Neuron (in vitro differentiated cells): ENCODE data around the gene FBP1.

Experiments
- H2AFZ ChIP-seq: one replicate; pipeline ENCODE4 v1.6.1; 2013; ENCODE audit warnings: low read depth, mild to moderate bottlenecking, inconsistent platforms, low read length, moderate library complexity
- H3K27me3 ChIP-seq: one replicate; pipeline ENCODE4 v1.6.1; 2013; ENCODE audit warnings: low read length; ENCODE audit not compliant: insufficient read depth
- H3K36me3 ChIP-seq: one replicate; pipeline ENCODE4 v1.6.1; 2013; ENCODE audit warnings: low read length; ENCODE audit not compliant: insufficient read depth
- H3K4me1 ChIP-seq: one replicate; pipeline ENCODE4 v1.6.1; 2013; ENCODE audit warnings: low read length; ENCODE audit not compliant: insufficient read depth
- H3K4me3 ChIP-seq: 2 replicates; pipeline ENCODE4 v1.5.1; 2013; ENCODE audit warnings: mild to moderate bottlenecking, low read length, moderate library complexity
- H3K9me3 ChIP-seq: one replicate; pipeline ENCODE4 v1.6.1; 2013; ENCODE audit warnings: low read length

FBP1 gene

DNA sequence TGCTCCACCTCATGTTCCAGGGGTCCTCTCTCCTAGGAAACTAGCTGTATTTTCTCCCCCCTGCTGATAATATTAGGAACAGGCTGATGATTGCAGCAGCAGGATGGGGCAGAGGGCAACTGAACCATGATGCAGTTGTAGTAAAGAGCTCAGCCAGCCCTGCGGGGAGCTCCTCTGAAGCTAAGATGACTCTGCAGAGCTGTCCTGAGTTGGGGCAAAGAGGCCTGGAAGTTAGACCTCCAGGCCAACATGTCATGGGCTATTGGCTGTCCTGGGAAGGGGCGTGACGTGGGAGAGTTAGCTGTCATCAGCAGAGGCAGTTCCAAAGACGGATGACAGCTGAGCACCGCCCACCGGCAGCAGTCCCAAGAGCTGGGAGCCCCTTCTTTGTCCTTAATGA lies 6.6 kb upstream of the FBP1 start:
- H3K27me3 ChIP-seq, result peaks cover 10% of the 10 kb centered on the region
- no peak overlapping the region for H2AFZ ChIP-seq
- no peak overlapping the region for H3K4me3 ChIP-seq
- H3K36me3 ChIP-seq, result no peaks in the 10 kb centered on the region
- H3K4me1 ChIP-seq, result peaks cover 5% of the 10 kb centered on the region
- no peaks in the 10 kb centered on the region for H3K9me3 ChIP-seq

DNA sequence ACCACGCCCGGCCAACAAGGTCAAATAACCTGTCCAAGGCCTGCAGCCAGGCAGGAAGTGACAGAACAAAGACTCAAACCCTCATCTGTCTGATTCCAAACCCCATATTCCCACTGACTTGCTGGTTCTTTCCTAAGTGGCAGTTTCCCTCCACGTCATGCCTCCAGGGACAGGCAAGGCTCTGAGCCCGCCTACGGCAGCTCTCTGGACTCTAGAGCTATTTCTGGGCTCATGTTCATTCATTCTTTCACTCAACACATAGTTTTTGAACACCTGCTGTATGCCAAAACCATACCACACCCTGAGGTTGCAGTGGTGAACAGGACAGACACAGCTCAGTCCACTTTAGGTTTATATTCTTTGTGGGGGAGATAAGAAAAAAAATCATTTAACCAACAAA lies 5.2 kb upstream of the FBP1 start:
- no peaks in the 10 kb centered on the region for H3K9me3 ChIP-seq
- H3K4me1 ChIP-seq, result peaks cover 10% of the 10 kb centered on the region
- H3K36me3 ChIP-seq, result no peaks in the 10 kb centered on the region
- peaks cover 23% of the 10 kb centered on the region for H3K27me3 ChIP-seq
- no peak overlapping the region for H3K4me3 ChIP-seq
- H2AFZ ChIP-seq, result no peak overlapping the region

DNA sequence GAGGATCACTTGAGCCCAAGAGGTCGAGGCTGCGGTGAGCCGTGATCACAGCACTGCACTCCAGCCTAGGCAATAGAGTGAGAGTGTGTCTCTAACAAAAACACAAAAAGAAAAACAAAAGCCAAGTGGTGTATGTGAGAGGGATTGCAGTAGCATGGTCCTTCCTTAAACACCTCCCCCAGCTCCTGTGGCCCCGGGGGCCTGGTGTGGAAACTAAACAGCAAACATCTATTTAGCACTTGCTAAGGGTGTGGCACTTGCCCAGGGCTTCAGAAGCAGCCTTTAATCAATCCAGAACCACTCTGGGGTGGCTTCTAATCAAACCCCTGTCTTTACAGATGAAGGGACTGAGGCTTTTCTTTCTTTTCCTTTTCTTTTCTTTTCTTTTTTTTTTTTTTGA lies 4.4 kb upstream of the FBP1 start:
- Histone ChIP-seq H3K9me3 (no peaks in the 10 kb centered on the region), H3K4me3 (no peak overlapping the region), H3K36me3 (no peaks in the 10 kb centered on the region), H2AFZ (no peak overlapping the region), H3K4me1 (peaks cover 14% of the 10 kb centered on the region), H3K27me3 (peaks cover 30% of the 10 kb centered on the region)

DNA sequence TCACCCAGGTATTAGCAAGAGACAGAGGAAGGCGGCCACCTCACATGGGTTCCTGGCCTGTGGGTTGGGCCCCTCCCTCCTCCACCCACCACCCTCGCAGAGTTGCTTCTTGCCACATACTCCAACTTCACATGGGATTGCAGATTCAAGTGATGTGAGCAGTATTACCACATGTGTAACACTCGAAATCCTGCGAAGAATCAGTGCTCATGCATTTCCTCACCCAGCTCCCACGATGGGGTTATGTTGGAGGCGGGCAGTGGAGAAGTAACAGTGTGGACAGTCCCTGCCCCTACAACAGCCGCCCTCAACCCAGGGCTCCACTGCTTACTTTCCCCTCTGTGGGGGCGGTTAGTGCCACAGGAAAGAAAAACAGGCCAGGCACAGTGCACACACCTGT lies 3.9 kb upstream of the FBP1 start:
- Histone ChIP-seq H3K4me3 (no peak overlapping the region), H3K4me1 (peaks cover 14% of the 10 kb centered on the region), H3K27me3 (peaks cover 35% of the 10 kb centered on the region), H3K9me3 (no peaks in the 10 kb centered on the region), H2AFZ (no peak overlapping the region), H3K36me3 (no peaks in the 10 kb centered on the region)

DNA sequence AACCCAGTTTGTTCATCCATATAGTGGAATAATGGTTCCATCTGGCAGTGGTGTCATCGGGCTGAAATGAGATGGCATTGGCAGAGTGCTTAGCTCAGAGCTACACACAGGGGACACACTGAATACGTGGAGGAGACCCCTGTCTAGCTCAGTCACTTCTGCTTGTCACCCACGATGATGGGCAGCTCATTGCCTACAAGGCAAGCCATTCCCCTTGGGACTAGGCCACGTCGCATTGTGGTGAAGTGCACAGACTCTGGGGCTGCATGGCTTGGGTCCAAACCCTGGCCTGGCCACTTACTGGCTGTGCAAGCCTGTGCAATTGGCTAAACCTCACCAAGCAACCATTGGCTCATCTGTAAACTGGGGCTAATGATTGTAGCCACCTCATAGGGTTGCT lies 3.2 kb upstream of the FBP1 start:
- peaks cover 38% of the 10 kb centered on the region for H3K27me3 ChIP-seq
- no peak overlapping the region for H3K4me3 ChIP-seq
- H3K4me1 ChIP-seq, result peaks cover 14% of the 10 kb centered on the region
- H3K36me3 ChIP-seq, result no peaks in the 10 kb centered on the region
- no peak overlapping the region for H2AFZ ChIP-seq
- H3K9me3 ChIP-seq, result no peaks in the 10 kb centered on the region

DNA sequence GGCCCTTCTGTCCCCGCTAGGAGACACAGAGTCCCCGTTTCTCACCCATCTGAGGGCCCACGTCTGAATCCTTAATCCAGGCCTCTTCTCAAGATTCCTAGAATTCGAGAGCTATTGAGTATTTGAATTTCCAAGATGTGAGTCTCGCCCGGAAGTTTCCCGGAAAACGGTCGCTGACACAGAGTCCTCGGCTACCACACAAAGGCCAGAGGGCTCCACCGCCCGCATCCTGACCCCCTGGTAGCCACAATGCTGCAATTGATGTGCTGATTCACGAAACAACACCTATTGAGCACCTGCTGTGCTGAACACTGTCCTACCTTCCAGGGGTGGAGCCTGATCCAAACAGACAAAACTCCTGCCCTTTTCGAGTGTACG lies 670 bp upstream of the FBP1 start:
- H3K4me1 ChIP-seq, result peaks cover 9% of the 10 kb centered on the region
- H3K36me3 ChIP-seq, result no peaks in the 10 kb centered on the region
- peak overlapping the region; percentile 65 for H2AFZ ChIP-seq
- peak overlapping the region; percentile 24 for H3K4me3 ChIP-seq
- no peaks in the 10 kb centered on the region for H3K9me3 ChIP-seq
- H3K27me3 ChIP-seq, result peaks cover 47% of the 10 kb centered on the region

DNA sequence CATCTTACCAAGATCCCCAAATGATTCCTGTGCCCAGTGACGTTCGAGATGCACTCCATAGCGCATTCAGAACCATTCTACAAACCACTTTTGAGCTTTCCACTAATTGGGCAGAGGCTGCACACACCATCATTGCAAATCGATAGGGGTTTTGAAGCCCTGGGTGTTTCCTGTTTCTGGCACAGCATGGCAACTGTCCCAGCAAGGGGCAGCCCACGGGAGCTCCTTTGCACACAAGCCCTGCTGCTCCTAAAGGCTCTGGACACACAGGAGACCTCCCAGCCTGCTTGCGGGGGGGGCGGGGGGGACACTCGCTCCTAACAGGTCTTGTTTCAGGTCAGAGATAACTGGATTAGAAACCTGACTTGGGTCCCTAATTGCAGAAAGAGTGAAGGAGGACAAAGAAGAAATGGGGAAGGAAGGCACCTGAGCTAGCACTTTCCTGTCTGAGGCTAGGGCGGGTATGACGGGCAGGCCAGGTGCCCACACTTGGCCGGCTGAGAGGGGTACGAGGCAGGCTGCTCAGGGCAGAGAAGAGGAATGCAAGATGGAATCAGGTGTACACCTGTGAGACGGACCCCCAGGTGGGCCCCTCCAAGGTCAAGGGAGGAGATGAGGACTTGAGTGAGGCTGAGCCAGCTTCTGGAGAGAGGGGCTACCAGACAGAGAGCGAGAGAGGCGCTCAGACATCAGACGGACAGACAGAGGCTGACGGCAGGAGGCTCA lies 820 bp downstream of the FBP1 start:
- Histone ChIP-seq H3K9me3 (no peaks in the 10 kb centered on the region), H3K27me3 (peaks cover 47% of the 10 kb centered on the region), H2AFZ (peak overlapping the region; percentile 65), H3K4me1 (peaks cover 9% of the 10 kb centered on the region), H3K36me3 (no peaks in the 10 kb centered on the region), H3K4me3 (peak overlapping the region; percentile 24)

DNA sequence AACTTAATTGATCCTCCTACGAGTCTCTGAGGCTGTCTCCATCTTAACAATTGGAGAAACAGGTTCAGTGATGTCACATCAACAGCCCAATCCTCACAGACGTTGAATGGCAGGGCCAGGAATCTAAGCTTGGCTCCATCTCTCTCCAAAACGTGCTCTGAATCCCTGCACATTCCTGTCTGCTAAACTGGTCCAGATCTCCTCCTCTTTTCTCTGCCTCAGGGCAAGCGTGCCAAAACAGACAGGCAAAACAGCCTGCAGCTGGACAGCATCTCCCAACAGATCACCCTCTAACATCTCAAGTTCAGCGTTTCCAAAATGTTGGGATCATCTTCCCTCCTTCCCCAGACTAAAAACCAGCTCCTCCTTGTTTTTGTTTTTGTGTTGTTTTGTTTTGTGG lies 6.6 kb downstream of the FBP1 start:
- peaks cover 16% of the 10 kb centered on the region for H3K27me3 ChIP-seq

DNA sequence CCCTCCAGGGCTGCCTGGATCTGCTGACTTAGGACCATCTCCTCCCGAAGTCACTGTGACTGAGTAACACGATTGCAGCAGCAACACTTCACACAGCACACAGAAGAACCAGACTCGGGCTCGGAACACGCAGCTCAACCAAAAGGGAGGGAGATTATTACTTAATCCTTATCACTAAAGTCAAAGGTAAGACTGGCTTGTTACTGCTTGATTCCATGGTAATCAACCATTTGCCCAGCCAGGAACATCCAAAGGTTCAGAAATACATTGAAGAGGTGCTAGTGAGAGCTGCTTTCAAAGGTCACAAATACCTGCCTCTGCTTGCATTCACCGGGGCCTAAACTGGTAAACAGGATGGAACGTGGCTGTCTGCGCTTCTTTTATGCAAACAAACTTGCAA lies 7.7 kb downstream of the FBP1 start:
- H3K27me3 ChIP-seq, result peaks cover 13% of the 10 kb centered on the region
- H3K4me3 ChIP-seq, result no peak overlapping the region
- no peak overlapping the region for H2AFZ ChIP-seq
- H3K4me1 ChIP-seq, result no peaks in the 10 kb centered on the region
- H3K36me3 ChIP-seq, result no peaks in the 10 kb centered on the region
- peaks cover 1% of the 10 kb centered on the region for H3K9me3 ChIP-seq

More for the DNA sequence above, 6.6 kb downstream of the FBP1 start:
- Histone ChIP-seq H2AFZ (no peak overlapping the region), H3K4me1 (no peaks in the 10 kb centered on the region), H3K36me3 (no peaks in the 10 kb centered on the region), H3K9me3 (peaks cover 1% of the 10 kb centered on the region), H3K4me3 (no peak overlapping the region)

DNA sequence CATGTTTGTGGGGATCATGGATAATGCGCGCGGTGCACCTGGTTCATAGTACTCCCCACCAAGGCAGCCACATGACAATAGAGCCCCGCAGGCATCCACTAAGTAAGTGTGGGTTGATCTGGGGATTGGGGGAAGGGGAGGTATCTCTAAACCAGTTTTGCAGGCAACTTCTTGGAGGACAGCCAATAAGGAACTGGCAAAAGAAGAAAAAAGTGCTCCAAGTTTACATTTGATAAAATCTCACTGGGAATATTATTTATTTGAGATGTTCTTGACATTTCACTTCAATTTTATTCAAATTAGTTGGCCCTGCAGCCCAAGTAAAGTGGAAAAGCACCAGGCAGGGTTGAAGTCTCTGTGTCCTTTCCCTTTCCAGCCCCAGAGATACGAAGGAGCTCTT lies 8.5 kb downstream of the FBP1 start:
- Histone ChIP-seq H3K4me1 (no peaks in the 10 kb centered on the region), H3K9me3 (peaks cover 1% of the 10 kb centered on the region), H2AFZ (no peak overlapping the region), H3K36me3 (no peaks in the 10 kb centered on the region), H3K4me3 (no peak overlapping the region), H3K27me3 (peaks cover 13% of the 10 kb centered on the region)

DNA sequence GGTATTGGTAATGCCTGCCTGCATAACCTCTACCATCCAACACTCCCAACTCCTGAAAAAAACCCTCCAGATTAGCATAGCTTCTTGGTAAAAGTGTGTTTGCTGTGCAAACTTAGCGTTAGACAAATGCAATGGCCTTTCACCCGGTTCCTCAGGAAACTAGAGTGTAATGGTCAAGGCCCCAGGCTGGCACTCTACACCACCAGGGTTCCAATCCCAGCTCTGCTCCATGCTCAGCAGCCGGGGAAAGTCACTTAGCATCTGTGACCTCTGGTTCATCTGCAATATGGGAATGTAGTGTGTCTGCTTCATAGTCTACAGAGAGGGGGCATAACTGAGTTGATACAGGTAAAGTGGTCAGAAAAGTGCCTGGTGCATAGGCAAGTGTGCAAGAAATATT lies 9.0 kb downstream of the FBP1 start:
- Histone ChIP-seq H3K9me3 (peaks cover 1% of the 10 kb centered on the region), H2AFZ (no peak overlapping the region), H3K4me1 (no peaks in the 10 kb centered on the region), H3K36me3 (no peaks in the 10 kb centered on the region), H3K27me3 (peaks cover 8% of the 10 kb centered on the region), H3K4me3 (no peak overlapping the region)

DNA sequence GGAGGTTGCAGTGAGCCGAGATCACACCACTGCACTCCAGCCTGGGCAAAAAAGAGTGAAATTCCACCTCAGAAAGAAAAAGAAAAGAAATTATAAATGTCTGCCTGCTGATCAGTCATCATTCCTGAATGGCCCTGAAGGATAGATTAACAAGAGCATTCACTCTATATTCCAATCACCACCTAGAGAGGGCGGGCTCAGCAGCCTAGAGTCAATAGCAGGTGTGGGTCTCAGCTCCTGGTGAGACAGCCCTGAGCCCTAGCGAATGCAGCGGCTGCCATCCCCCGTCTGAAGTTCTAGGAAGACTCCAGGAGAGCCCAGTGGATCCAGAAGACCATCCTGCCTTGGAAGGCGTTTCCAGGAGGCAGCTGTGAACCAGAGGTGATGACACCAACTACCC lies 12.0 kb downstream of the FBP1 start:
- H3K9me3 ChIP-seq, result peaks cover 1% of the 10 kb centered on the region
- no peaks in the 10 kb centered on the region for H3K36me3 ChIP-seq
- H2AFZ ChIP-seq, result no peak overlapping the region
- no peak overlapping the region for H3K4me3 ChIP-seq
- peaks cover 8% of the 10 kb centered on the region for H3K27me3 ChIP-seq
- no peaks in the 10 kb centered on the region for H3K4me1 ChIP-seq

DNA sequence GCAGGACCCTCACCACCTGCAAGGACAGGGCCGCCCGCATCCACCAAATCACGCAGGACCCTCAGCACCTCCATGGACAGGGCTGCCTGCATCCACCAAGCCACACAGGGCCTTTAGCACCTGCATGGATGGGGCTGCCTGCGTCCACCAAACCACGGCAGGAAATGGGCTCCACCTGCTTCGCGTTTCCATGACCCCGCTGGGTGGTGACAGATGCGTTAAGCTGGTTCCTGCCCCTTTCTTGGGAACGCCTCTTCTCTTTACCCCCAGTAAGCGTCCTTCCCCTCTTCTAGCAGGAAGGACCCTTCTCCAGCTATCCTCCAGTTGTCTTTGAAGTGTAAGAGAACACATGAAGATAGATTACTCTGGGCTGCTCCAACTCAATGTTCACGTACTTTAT lies 13.5 kb downstream of the FBP1 start:
- Histone ChIP-seq H3K9me3 (peaks cover 1% of the 10 kb centered on the region), H2AFZ (no peak overlapping the region), H3K27me3 (peaks cover 2% of the 10 kb centered on the region), H3K36me3 (no peaks in the 10 kb centered on the region), H3K4me3 (no peak overlapping the region), H3K4me1 (no peaks in the 10 kb centered on the region)

DNA sequence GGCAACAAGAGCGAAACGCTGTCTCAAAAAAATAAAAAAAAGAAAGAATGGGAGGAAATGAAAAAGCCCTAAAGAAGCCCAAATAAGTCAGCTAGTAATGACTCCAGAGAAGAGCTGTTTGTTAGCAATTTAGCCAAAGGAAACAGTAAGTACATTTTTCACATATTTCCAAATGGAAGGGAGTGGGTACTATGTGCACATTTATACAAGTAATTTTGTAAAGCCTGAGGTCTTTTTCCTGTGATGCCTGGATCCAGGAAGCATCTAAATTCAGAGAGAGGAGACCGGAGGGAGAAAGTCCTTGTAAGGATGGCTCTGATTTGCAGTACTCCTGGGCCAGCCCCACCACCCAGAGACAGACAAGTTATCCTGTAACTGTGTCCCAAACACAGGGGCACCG lies 14.7 kb downstream of the FBP1 start:
- no peak overlapping the region for H3K4me3 ChIP-seq
- H2AFZ ChIP-seq, result no peak overlapping the region
- peaks cover 2% of the 10 kb centered on the region for H3K27me3 ChIP-seq
- H3K4me1 ChIP-seq, result no peaks in the 10 kb centered on the region
- no peaks in the 10 kb centered on the region for H3K36me3 ChIP-seq
- no peaks in the 10 kb centered on the region for H3K9me3 ChIP-seq
